Glomerular endothelial cell (primary cell): Measurements from ENCODE around the gene GPRC5A. TPM values are rescaled to one million over a fixed set of nuclear protein-coding genes. Genes with fewer than 3 reads are reported as not detected.

ENCODE experiments used
- DNase-seq: peaks from one replicate; pipeline ENCODE4 v3.0.0-alpha.2; 2011; ENCODE audit warnings: low read depth, low spot score; ENCODE audit errors: extremely low read depth
- total RNA-seq: library from RNA; depleted of rRNA; stranded (reverse); fragments of >200 nt; gene quantifications from 2 replicates; pipeline ENCODE4 v1.2.3, GENCODE V29; 2015

Gene GPRC5A
- total RNA-seq, 1 donor from 2014 or later = 18.7 TPM

GRCh38 chr12:12938541-12938940 lies 47.2 kb downstream of the GPRC5A start:
- no peak for DNase-seq

GRCh38 chr12:12939888-12940287 lies 48.5 kb downstream of the GPRC5A start:
- no peak for DNase-seq

GRCh38 chr12:12941450-12942350 lies 50.3 kb downstream of the GPRC5A start:
- DNase-seq = no peak

- DNase-seq = no peak
Observed at GRCh38 chr12:12943586-12944260, 52.4 kb downstream of the GPRC5A start.

GRCh38 chr12:12945591-12945990 lies 54.2 kb downstream of the GPRC5A start:
- no peak for DNase-seq

- no peak for DNase-seq
Observed at GRCh38 chr12:12946686-12947355, 55.5 kb downstream of the GPRC5A start.

- DNase-seq = no peak
Observed at GRCh38 chr12:12947902-12948301, 56.5 kb downstream of the GPRC5A start.

- no peak for DNase-seq
Observed at GRCh38 chr12:12951504-12951903, 60.1 kb downstream of the GPRC5A start.

GRCh38 chr12:12952036-12952435 lies 60.7 kb downstream of the GPRC5A start, which contains the start of gene GPRC5D:
Gene GPRC5D, minus strand, starts transcription at chr12:12952170. Its CDS starts 1,786 bp downstream, at chr12:12950384.
- DNase-seq = no peak

- no peak for DNase-seq
Observed at GRCh38 chr12:12954356-12954755, 63.0 kb downstream of the GPRC5A start.

GRCh38 chr12:12954878-12955625 lies 63.7 kb downstream of the GPRC5A start:
- DNase-seq = no peak

GRCh38 chr12:12958886-12959285 lies 67.5 kb downstream of the GPRC5A start:
- no peak for DNase-seq

GRCh38 chr12:12960639-12961209 lies 69.4 kb downstream of the GPRC5A start:
- no peak for DNase-seq

- no peak for DNase-seq
Observed at GRCh38 chr12:12964255-12964654, 72.9 kb downstream of the GPRC5A start.

GRCh38 chr12:12965836-12966235 lies 74.5 kb downstream of the GPRC5A start:
- no peak for DNase-seq

Other genes with a start within 250 kb of the GPRC5A start
- gene GPR19, start 195.4 kb upstream of the GPRC5A start, total RNA-seq = 1.1 TPM in 1 of 2 replicates, not detected in the other
- 15.8 and 25.0 TPM in 2 replicates for gene CDKN1B, start 174.2 kb upstream of the GPRC5A start, total RNA-seq
- 27.5 and 31.4 TPM in 2 replicates for gene APOLD1, start 105.9 kb upstream of the GPRC5A start, total RNA-seq
- 49.5 and 51.6 TPM in 2 replicates for gene DDX47, start 78.2 kb upstream of the GPRC5A start, total RNA-seq
- not detected in 2 replicates for gene GPRC5D, start 60.6 kb downstream of the GPRC5A start, total RNA-seq
- 37.2 and 57.1 TPM in 2 replicates for gene HEBP1, start 108.7 kb downstream of the GPRC5A start, total RNA-seq
- gene FAM234B, start 152.8 kb downstream of the GPRC5A start, total RNA-seq = 5.6 and 6.8 TPM in 2 replicates
- gene GSG1, start 212.1 kb downstream of the GPRC5A start, total RNA-seq = 0.10 TPM in 1 of 2 replicates, not detected in the other